K562 (cell line): ENCODE measurements around the gene TGFB1I1. TPM values are rescaled to one million over a fixed set of nuclear protein-coding genes. Genes with fewer than 3 reads are reported as not detected.

ENCODE experiments used
- ATAC-seq: fragments of 200-7000 bp; cut with Tn5 transposase; 3 replicates; pipeline ENCODE4 v1.9.1; 2020; ENCODE audit warnings: moderate library complexity
- BruUV-seq: library from RNA; stranded (reverse); fragments of 400-500 nt; replicated peaks from 2 replicates; lab custom pipeline; 2021; lab: Mats Ljungman, UMichigan
- CTCF ChIA-PET: fragments of 300-600 bp; formaldehyde crosslinking; extraction: SDS; loops from one replicate; lab custom pipeline; 2021; ENCODE audit warnings: low intra/inter-chr PET ratio; lab: Yijun Ruan, JAX
- POLR2A ChIA-PET: fragments of 300-600, 350-650 bp; sonication (Branson Sonifier 250); formaldehyde crosslinking; extraction: SDS; loops from one replicate; lab custom pipeline; 2021; ENCODE audit warnings: antibody characterized with exemption, inconsistent platforms; lab: Yijun Ruan, JAX
- DNase-seq, 4 experiments: peaks; one replicate each; pipeline versions ENCODE4 v3.0.0 to v3.0.0-alpha.2; 2011 to 2018; ENCODE audit warnings: low spot score in 3 of 4, mixed read lengths in 3 of 4; ENCODE audit errors: extremely low read depth in 1 of 4
- FAIRE-seq: peaks from 2 replicates; lab custom pipeline; 2011; peaks lifted over from hg19 to GRCh38; lab: Jason Lieb, UNC
- H2AFZ ChIP-seq: 2 replicates; pipeline ENCODE4 v1.6.0; 2011; ENCODE audit warnings: low read depth, low read length, control low read depth, inconsistent platforms
- H3K27ac ChIP-seq: fragments of 200-600 bp; 3 replicates; pipeline ENCODE4 v1.8.0; 2011; ENCODE audit warnings: low read depth, mild to moderate bottlenecking, control low read depth, inconsistent platforms, low read length, moderate library complexity, mixed read lengths; ENCODE audit errors: extremely low read depth
- H3K27me3 ChIP-seq, 2 experiments: fragments of 300-600 bp in 1 of 2; 2 replicates in 1 of 2; 3 replicates in 1 of 2; pipeline versions ENCODE4 v1.6.0 to v1.8.0; 2011; ENCODE audit warnings: inconsistent platforms in 2 of 2, low read length in 2 of 2, mild to moderate bottlenecking in 1 of 2, mixed read lengths in 1 of 2, moderate library complexity in 1 of 2; ENCODE audit not compliant: control insufficient read depth in 2 of 2, insufficient read depth in 2 of 2
- H3K36me3 ChIP-seq: fragments of 300-600 bp; 3 replicates; pipeline ENCODE4 v1.8.0; 2011; ENCODE audit warnings: mild to moderate bottlenecking, low read length, inconsistent platforms; ENCODE audit not compliant: control insufficient read depth, insufficient read depth
- H3K4me1 ChIP-seq, 2 experiments: fragments of 200-600 bp in 1 of 2; replicated peaks in 1 of 2; 2 replicates in 1 of 2; 3 replicates in 1 of 2; pipeline versions ENCODE4 v1.5.1 to v1.8.0; 2011; ENCODE audit warnings: inconsistent platforms in 2 of 2, low read length in 2 of 2, mild to moderate bottlenecking in 1 of 2, mixed read lengths in 1 of 2, moderate library complexity in 1 of 2; ENCODE audit not compliant: control insufficient read depth in 2 of 2, insufficient read depth in 2 of 2
- H3K4me2 ChIP-seq: 2 replicates; pipeline ENCODE4 v1.6.1; 2011; ENCODE audit warnings: low read length, control low read depth, inconsistent platforms, mixed read lengths; ENCODE audit not compliant: insufficient read depth
- H3K4me3 ChIP-seq: fragments of 200-600 bp; sonication (generic), shearing (Covaris generic); 2 replicates; pipeline ENCODE4 v1.5.1; 2016; ENCODE audit warnings: control low read depth, inconsistent platforms
- H3K79me2 ChIP-seq: fragments of 200-600 bp; 3 replicates; pipeline ENCODE4 v1.8.0; 2011; ENCODE audit warnings: low read length, inconsistent platforms; ENCODE audit not compliant: control insufficient read depth, insufficient read depth
- H3K9ac ChIP-seq, 2 experiments: 2 replicates each; pipeline versions ENCODE4 v1.6.0 to v1.6.1; 2011; ENCODE audit warnings: low read depth in 2 of 2, low read length in 2 of 2, control low read depth in 1 of 2, inconsistent platforms in 1 of 2, mild to moderate bottlenecking in 1 of 2, mixed read lengths in 1 of 2; ENCODE audit not compliant: insufficient read depth in 1 of 2
- H3K9me1 ChIP-seq: one replicate; pipeline ENCODE4 v1.6.0; 2011; ENCODE audit warnings: inconsistent platforms, mild to moderate bottlenecking, low read length, moderate library complexity; ENCODE audit not compliant: control insufficient read depth, insufficient read depth
- H3K9me3 ChIP-seq: replicated peaks from 2 replicates; pipeline ENCODE4 v1.5.1; 2011; ENCODE audit warnings: low read depth, low read length, inconsistent platforms; ENCODE audit not compliant: control insufficient read depth, insufficient read depth
- H4K20me1 ChIP-seq: replicated peaks from 2 replicates; pipeline ENCODE4 v1.6.1; 2011; ENCODE audit warnings: low read length, inconsistent platforms, mixed read lengths; ENCODE audit not compliant: control insufficient read depth, insufficient read depth
- AFF1 ChIP-seq, 2 experiments: fragments of 450-650 bp; IDR thresholded peaks; 2 replicates each; pipeline ENCODE4 v1.6.1; 2018; ENCODE audit warnings: mild to moderate bottlenecking in 2 of 2, low read depth in 1 of 2; ENCODE audit not compliant: partially characterized antibody in 2 of 2
- BRF2 ChIP-seq: IDR thresholded peaks from 3 replicates; pipeline ENCODE4 v1.6.1; 2011; ENCODE audit warnings: borderline replicate concordance, mild to moderate bottlenecking; ENCODE audit not compliant: insufficient read length, insufficient read depth
- HDGF ChIP-seq: fragments of 450-650 bp; IDR thresholded peaks from 2 replicates; pipeline ENCODE4 v1.6.1; 2016
- KLF13 ChIP-seq: fragments of 450-650 bp; IDR thresholded peaks from 2 replicates; pipeline ENCODE4 v1.6.1; 2016; ENCODE audit warnings: missing genetic modification characterization, low read depth, mild to moderate bottlenecking, missing compliant biosample characterization, moderate library complexity, borderline replicate concordance
- MNT ChIP-seq, 2 experiments: fragments of 450-650 bp; conservative IDR thresholded peaks; 2 replicates each; pipeline ENCODE4 v1.6.1; 2017; ENCODE audit warnings: mild to moderate bottlenecking in 2 of 2, moderate library complexity in 2 of 2
- PRDM10 ChIP-seq: fragments of 450-650 bp; IDR thresholded peaks from 2 replicates; pipeline ENCODE4 v1.6.1; 2018; ENCODE audit not compliant: partially characterized antibody
- RBM34 ChIP-seq: fragments of 200-400 bp; formaldehyde crosslinking; IDR thresholded peaks from 2 replicates; pipeline ENCODE4 v1.6.1; 2018; ENCODE audit warnings: low read length, borderline replicate concordance; ENCODE audit not compliant: insufficient read depth
- TCF7 ChIP-seq: sonication (generic); IDR thresholded peaks from 2 replicates; pipeline ENCODE4 v1.6.1; 2016; ENCODE audit warnings: antibody characterized with exemption, borderline replicate concordance
- ZNF121 ChIP-seq: sonication (generic); formaldehyde crosslinking; conservative IDR thresholded peaks from 2 replicates; pipeline ENCODE4 v1.8.0; 2022; ENCODE audit warnings: missing genetic modification reagents
- ZNF507 ChIP-seq: conservative IDR thresholded peaks from 2 replicates; pipeline ENCODE4 v1.6.1; 2017; ENCODE audit warnings: missing genetic modification characterization, missing compliant biosample characterization
- WGBS: fragments of 100-300 bp; shearing (Covaris generic); methylation state at CpG from one replicate; pipeline ENCODE4 v1.1.6; 2016; ENCODE audit warnings: low coverage, mixed read lengths; ENCODE audit not compliant: insufficient coverage; ENCODE audit errors: missing lambda C conversion rate; 5-methylcytosine and 5-hydroxymethylcytosine counted together
- in situ Hi-C: fragments of 300-500 bp; cut with MboI; formaldehyde crosslinking; loops from 4 replicates; pipeline ENCODE4 v1.15.0; 2018; ENCODE audit warnings: inconsistent platforms, mixed read lengths
- intact Hi-C: fragments of 100-400 bp; cut with micrococcal nuclease; formaldehyde crosslinking; loops from 2 replicates; pipeline ENCODE4 v1.14.2; 2022
- polyA plus RNA-seq, 8 experiments: library from polyadenylated mRNA; depleted of rRNA in 4 of 8; stranded (reverse) in 5 of 8; unstranded in 3 of 8; fragments of >200 nt; fragmentation: Nextera tagmentation in 2 of 8; fragmentation: Illumina TruSeq in 1 of 8; extraction: Ambion mirVana in 2 of 8; extraction: Trizol in 1 of 8; gene quantifications; 2 replicates each; pipeline versions ENCODE4 v1.2.1 to v1.2.3, GENCODE V29; 2011 to 2014; ENCODE audit warnings: inconsistent platforms in 1 of 8, missing spikeins in 1 of 8
- total RNA-seq, 7 experiments: library from RNA; depleted of rRNA in 6 of 7; stranded (reverse); fragments of >200 nt in 6 of 7; fragmentation: Illumina TruSeq in 2 of 7; extraction: Trizol in 2 of 7; gene quantifications; 2 replicates each; pipeline versions ENCODE4 v1.2.1 to v1.2.3, GENCODE V29; 2011 to 2021; ENCODE audit warnings: low replicate concordance in 1 of 7

TGFB1I1 gene
- total and polyA plus RNA-seq, 9 of the 15 experiments (the other 6 are each of a cell fraction or from before 2014, with no cell fraction given): 0.04 to 0.91 (median 0.19) TPM

GRCh38 chr16:31467858-31468257 is 4.1 kb upstream of the TGFB1I1 start (continued):
- TF ChIP-seq PRDM10 (no peak), TCF7 (no peak), ZNF121 (CRISPR knock-in tag) (peak; percentile 71), BRF2 (no peak), ZNF507 (no peak)

- peaks cover 12% of the 10 kb centered on the region; the same call in 1 of the 3 replicates for H3K36me3 ChIP-seq
- no peak for FAIRE-seq
- H3K79me2 ChIP-seq: no peaks in the 10 kb centered on the region
- H3K9me3 ChIP-seq: no peaks in the 10 kb centered on the region
- no peak overlapping the region for H2AFZ ChIP-seq
- CTCF ChIA-PET: no interaction called here
- H4K20me1 ChIP-seq: no peaks in the 10 kb centered on the region
- POLR2A ChIA-PET: interaction anchor here (0.6 to 3.5 kb wide), 3 partner anchors 10 to 280 kb away, joined by 3 to 15 read pairs (median 4); no protein-coding TSS in a partner anchor
- no peak overlapping the region for H3K9ac ChIP-seq
- in situ Hi-C loops: no loop called here
- intact Hi-C loops: loop anchor here (5.0 kb wide), 1 partner anchor 52 kb away; no protein-coding TSS in a partner anchor
- H3K9me1 ChIP-seq: no peaks in the 10 kb centered on the region
- H3K4me1 ChIP-seq: peaks cover 15 to 42% of the 10 kb centered on the region in 2 experiments; a peak in 4 of 5 replicates
- no peak overlapping the region for H3K27ac ChIP-seq
- no peak for DNase-seq
- ATAC-seq: no peak
- no peak overlapping the region for H3K4me3 ChIP-seq
- TF ChIP-seq AFF1 (IDR thresholded peaks at IDR 0.05; ENCODE audit: low read depth in 1 of 2, partially characterized antibody in 2 of 2) (peak in 1 of 2 experiments; percentile 76), HDGF (no peak), TCF7 (no peak), KLF13 (no peak), MNT (conservative IDR thresholded peaks at IDR 0.05) (no peak), RBM34 (no peak)
- WGBS: 44% methylated on average over 3 of the region's 3 CpGs
- no peaks in the 10 kb centered on the region for H3K27me3 ChIP-seq
- no TSS peak for BruUV-seq
- no peak overlapping the region for H3K4me2 ChIP-seq
These were observed 1.3 kb upstream of the TGFB1I1 start for GRCh38 chr16:31470615-31471014.
